ENCODE data around the gene LUZP1.

- TF ChIP-seq CTCF (IDR thresholded peaks at IDR 0.05) (no peak), POLR2A (IDR thresholded peaks at IDR 0.05) (no peak)
These were observed 34.6 kb downstream of the LUZP1 start for GRCh38 chr1:23134055-23134454.
